Body of pancreas (tissue), 4 donors: ENCODE data around the gene PDE4D. TPM values are rescaled to one million over a fixed set of nuclear protein-coding genes. Genes with fewer than 3 reads are reported as not detected.

Source experiments
- ATAC-seq: fragments of 150-250 bp; one replicate; pipeline ENCODE4 v1.9.1; 2016
- DNase-seq, 4 donors: peaks; one replicate each; pipeline ENCODE4 v3.0.0-alpha.2; 2019
- H3K27ac ChIP-seq, 4 donors: fragments of 200-600 bp; sonication (generic); 1 replicate in 3 of 4; 2 replicates in 1 of 4; pipeline versions ENCODE4 v1.5.1 to v1.6.1; 2016 to 2019; ENCODE audit warnings: mild to moderate bottlenecking in 1 of 4, mixed read lengths in 1 of 4, moderate library complexity in 1 of 4
- H3K27me3 ChIP-seq, 2 donors: fragments of 200-600 bp; sonication (generic); one replicate each; pipeline ENCODE4 v1.6.0; 2016; ENCODE audit warnings: mild to moderate bottlenecking in 1 of 2
- H3K36me3 ChIP-seq, 2 donors: fragments of 200-600 bp; sonication (generic); replicated peaks in 1 of 2; 2 replicates each; pipeline ENCODE4 v1.5.1; 2016; ENCODE audit warnings: low read depth in 2 of 2; ENCODE audit not compliant: insufficient read depth in 1 of 2
- H3K4me1 ChIP-seq: fragments of 200-600 bp; sonication (generic); one replicate; pipeline ENCODE4 v1.6.0; 2016
- H3K4me3 ChIP-seq, 2 donors: fragments of 200-600 bp; sonication (generic); 1 replicate in 1 of 2; 2 replicates in 1 of 2; pipeline ENCODE4 v1.5.1; 2016 to 2019
- H3K9me3 ChIP-seq, 3 donors: fragments of 200-600 bp; sonication (generic); 1 replicate in 2 of 3; 2 replicates in 1 of 3; pipeline ENCODE4 v1.5.1; 2016
- POLR2A ChIP-seq, 3 donors: fragments of 450-650 bp; IDR thresholded peaks; one replicate each; pipeline ENCODE4 v1.6.1; 2016; ENCODE audit warnings: antibody characterized with exemption in 3 of 3, mild to moderate bottlenecking in 2 of 3
- WGBS, 2 donors: methylation state at CpG; one replicate each; pipeline ENCODE4 v1.1.5; 2017; 5-methylcytosine and 5-hydroxymethylcytosine counted together
- intact Hi-C: fragments of 100-400 bp; cut with DNase I; formaldehyde crosslinking; loops from one replicate; pipeline ENCODE4 v1.15.1; 2023
- total RNA-seq, 2 donors: library from RNA; depleted of rRNA; stranded (reverse); fragments of >200 nt; gene quantifications; one replicate each; pipeline ENCODE4 v1.1.0, GENCODE V29; 2016
- TF ChIP-seq, protein P1 (sequence below), 7 experiments: fragments of 450-650 bp in 4 of 7; fragments of 200-600 bp in 3 of 7; sonication (generic) in 3 of 7; IDR thresholded peaks; one replicate each; pipeline ENCODE4 v1.5.1; 2016 to 2019; ENCODE audit warnings: antibody characterized with exemption in 7 of 7

Gene PDE4D
- total RNA-seq, 2 donors from 2014 or later, result 8.6 to 9.2 TPM

DNA sequence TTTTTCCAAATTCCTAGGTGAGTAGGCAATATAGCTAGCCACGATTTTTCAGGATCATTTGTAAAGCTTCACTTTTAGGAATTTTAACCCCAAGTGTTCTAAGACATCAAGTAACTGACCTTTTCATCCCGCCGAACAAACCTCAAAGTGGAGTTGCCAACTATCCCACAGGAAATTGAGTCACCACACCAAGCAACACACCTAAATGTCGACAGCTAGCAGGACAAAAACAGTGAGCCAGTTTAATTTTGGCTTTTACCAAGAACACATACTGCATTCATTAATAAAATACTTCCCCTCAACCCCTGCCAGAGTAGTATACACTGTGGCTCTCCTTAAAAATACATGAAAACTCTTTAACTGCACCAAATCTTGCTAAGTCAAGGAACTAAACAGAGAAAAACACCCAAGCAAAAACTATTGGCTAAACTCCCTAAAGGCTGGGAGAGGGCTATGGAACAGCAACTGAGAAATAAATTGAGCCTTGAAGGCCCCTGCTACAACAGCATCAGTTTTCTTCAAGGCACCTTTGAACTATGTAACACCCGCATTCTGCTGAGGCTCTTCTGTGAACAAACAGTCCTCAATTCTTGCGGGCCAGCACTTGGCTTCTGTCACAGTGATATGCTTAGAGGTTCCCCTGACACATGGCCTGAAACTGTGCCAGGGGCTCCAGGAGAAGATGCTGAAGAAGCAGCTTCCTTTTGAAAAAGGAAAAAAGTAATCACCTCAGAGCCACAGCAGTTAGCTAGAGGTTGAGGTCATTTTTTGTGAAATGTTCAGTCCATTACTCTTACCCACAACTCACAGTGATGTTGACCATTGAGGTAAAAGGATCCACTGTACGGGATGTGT, 851.1 kb downstream of the PDE4D start:
- TF ChIP-seq, protein P1, sequence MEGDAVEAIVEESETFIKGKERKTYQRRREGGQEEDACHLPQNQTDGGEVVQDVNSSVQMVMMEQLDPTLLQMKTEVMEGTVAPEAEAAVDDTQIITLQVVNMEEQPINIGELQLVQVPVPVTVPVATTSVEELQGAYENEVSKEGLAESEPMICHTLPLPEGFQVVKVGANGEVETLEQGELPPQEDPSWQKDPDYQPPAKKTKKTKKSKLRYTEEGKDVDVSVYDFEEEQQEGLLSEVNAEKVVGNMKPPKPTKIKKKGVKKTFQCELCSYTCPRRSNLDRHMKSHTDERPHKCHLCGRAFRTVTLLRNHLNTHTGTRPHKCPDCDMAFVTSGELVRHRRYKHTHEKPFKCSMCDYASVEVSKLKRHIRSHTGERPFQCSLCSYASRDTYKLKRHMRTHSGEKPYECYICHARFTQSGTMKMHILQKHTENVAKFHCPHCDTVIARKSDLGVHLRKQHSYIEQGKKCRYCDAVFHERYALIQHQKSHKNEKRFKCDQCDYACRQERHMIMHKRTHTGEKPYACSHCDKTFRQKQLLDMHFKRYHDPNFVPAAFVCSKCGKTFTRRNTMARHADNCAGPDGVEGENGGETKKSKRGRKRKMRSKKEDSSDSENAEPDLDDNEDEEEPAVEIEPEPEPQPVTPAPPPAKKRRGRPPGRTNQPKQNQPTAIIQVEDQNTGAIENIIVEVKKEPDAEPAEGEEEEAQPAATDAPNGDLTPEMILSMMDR (IDR thresholded peaks at IDR 0.05), result no peak
- no peak for TF ChIP-seq POLR2A (IDR thresholded peaks at IDR 0.05)
- Histone ChIP-seq H3K4me3 (no peak overlapping the region), H3K4me1 (peaks cover 19% of the 10 kb centered on the region), H3K9me3 (no peaks in the 10 kb centered on the region), H3K27ac (no peak overlapping the region), H3K36me3 (no peaks in the 10 kb centered on the region), H3K27me3 (no peaks in the 10 kb centered on the region)
- ATAC-seq (no peak), DNase-seq (peak in 3 of 4 donors; percentile 21 to 33 (median 25))
- intact Hi-C loops, result no loop called here
- 66 to 75% methylated on average over 7 of the region's 7 CpGs for WGBS, 2 donors

DNA sequence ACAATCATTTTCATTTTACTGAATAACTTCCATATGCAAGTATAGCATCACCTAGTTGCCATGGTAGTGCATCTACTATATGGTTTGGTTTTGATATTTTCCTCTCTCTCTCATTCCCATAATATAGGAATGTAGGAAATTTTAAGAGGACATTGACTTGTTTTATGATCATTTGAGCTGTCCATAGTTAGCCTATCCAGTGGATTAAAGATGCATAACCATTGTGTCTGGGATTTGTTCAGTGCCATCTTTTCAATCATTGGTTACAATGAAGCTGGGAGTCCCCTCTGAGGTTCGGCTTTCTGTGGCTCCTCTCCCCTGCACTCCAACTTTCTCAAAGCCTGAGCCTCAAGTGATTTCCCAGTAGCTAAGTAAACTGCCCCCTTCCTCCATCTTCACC, 852.2 kb downstream of the PDE4D start:
- no peaks in the 10 kb centered on the region for H3K9me3 ChIP-seq
- TF ChIP-seq POLR2A (IDR thresholded peaks at IDR 0.05), result no peak
- TF ChIP-seq, protein P1 (IDR thresholded peaks at IDR 0.05), result no peak
- no peaks in the 10 kb centered on the region for H3K36me3 ChIP-seq
- DNase-seq (no peak), ATAC-seq (no peak)
- WGBS, 2 donors, result 90 to 100% methylated on average over 1 of the region's 1 CpG
- peaks cover 19% of the 10 kb centered on the region for H3K4me1 ChIP-seq
- intact Hi-C loops, result no loop called here
- no peak overlapping the region for H3K4me3 ChIP-seq
- H3K27ac ChIP-seq, result no peak overlapping the region
- no peaks in the 10 kb centered on the region for H3K27me3 ChIP-seq

DNA sequence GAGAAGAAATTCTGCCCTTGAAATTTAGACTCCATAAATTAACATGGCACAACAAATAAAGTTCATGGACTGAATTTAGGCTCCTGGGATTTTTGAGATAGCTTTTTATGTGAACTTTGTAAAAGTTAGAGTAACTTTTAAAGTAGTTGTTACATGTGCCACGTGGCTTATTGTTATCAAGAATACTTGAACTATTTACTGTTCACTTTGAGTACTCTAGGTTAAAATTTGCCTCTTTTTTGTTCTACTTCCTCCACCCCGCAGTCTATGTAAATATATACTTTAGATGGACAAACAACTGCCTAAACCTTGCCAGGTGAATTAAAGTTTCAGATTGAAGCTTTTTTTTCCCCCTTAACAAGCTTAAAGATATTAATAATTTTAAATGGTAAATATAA, 852.7 kb downstream of the PDE4D start:
- Histone ChIP-seq H3K27me3 (no peaks in the 10 kb centered on the region), H3K4me1 (peaks cover 19% of the 10 kb centered on the region), H3K27ac (no peak overlapping the region), H3K9me3 (no peaks in the 10 kb centered on the region), H3K36me3 (no peaks in the 10 kb centered on the region), H3K4me3 (no peak overlapping the region)
- TF ChIP-seq, protein P1 (IDR thresholded peaks at IDR 0.05), result no peak
- no peak for TF ChIP-seq POLR2A (IDR thresholded peaks at IDR 0.05)
- no peak for DNase-seq
- ATAC-seq, result no peak
- intact Hi-C loops, result no loop called here
- WGBS, 2 donors, result 10 to 12% methylated on average over 2 of the region's 2 CpGs

DNA sequence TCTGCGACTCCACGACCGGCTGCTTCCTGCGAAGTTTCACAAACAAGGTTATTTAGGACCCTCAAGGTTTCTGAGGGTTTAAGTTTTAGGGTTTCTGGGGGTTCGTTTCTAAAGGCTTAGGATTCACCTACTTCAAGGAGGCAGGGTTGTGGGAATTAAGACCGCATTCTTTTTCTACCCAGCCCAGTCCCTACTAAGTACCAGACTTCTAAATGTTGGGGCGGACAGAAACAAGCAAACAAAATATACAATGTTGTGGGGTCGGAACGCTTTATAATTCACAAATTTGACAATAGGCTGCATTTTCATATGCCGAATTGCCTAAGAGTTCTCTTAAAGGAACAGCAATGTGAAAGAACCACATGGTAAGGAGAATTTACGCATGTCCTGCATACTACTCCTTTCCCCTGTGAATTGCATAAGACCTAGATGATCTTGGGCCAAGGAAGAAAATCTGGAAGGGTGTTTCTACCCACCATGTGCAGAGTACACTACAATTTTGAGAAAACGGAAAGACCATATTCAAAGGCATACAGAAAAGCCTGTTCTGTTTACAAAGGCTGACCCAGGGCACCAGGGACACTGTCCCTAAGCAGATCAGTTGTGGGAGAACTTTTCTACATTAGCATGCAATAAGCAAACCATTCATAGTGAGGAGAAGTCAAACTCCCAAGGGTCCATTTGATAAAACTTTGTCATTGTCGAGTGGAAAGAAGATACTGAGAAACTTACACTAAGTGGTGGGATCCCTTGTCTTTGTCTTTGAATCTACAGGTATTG, 853.3 kb downstream of the PDE4D start:
- Histone ChIP-seq H3K27me3 (no peaks in the 10 kb centered on the region), H3K4me1 (peaks cover 19% of the 10 kb centered on the region), H3K27ac (peak overlapping the region in 2 of 4 donors; percentile 58 to 65), H3K36me3 (no peaks in the 10 kb centered on the region), H3K9me3 (no peaks in the 10 kb centered on the region), H3K4me3 (peak overlapping the region; percentile 53 to 74)
- DNase-seq (peak in 1 of 4 donors; percentile 19), ATAC-seq (peak; percentile 49)
- intact Hi-C loops, result no loop called here
- no peak for TF ChIP-seq POLR2A (IDR thresholded peaks at IDR 0.05)
- TF ChIP-seq, protein P1 (IDR thresholded peaks at IDR 0.05), result no peak
- WGBS, 2 donors, result 30 to 53% methylated on average over 13 of the region's 13 CpGs
